HG02938 (cell line): Measurements from ENCODE around the gene SPAG9.

Experiments used
- ATAC-seq: cut with Tn5 transposase; IDR thresholded peaks from one replicate; pipeline ENCODE4 v1.9.1; 2021; ENCODE audit warnings: mild to moderate bottlenecking, moderate library complexity; ENCODE audit not compliant: unreplicated experiment

The SPAG9 gene

DNA sequence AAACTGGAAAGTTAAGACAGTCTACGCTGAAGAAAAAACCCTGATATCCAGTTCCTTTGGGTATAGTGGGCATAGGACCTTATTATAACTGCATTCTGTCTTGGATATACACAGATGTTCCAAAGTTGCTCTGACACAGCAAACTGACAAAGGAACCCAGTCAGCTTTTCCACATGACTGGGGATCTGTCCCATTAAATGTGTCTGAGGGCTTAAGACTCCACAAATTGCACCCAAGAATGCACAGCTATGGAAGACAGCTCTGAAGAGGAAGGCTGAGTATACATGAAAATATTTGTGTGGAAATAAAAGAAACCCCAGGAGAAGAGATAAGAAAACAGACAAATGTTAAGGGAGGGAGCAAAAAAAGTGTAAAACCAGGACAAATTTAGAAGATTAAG is 114.1 kb downstream of the SPAG9 start:
- no peak for ATAC-seq

- no peak for ATAC-seq
Observed at GRCh38 chr17:51005768-51006167, 114.9 kb downstream of the SPAG9 start.

GRCh38 chr17:51004249-51004648 is 116.4 kb downstream of the SPAG9 start:
- no peak for ATAC-seq

DNA sequence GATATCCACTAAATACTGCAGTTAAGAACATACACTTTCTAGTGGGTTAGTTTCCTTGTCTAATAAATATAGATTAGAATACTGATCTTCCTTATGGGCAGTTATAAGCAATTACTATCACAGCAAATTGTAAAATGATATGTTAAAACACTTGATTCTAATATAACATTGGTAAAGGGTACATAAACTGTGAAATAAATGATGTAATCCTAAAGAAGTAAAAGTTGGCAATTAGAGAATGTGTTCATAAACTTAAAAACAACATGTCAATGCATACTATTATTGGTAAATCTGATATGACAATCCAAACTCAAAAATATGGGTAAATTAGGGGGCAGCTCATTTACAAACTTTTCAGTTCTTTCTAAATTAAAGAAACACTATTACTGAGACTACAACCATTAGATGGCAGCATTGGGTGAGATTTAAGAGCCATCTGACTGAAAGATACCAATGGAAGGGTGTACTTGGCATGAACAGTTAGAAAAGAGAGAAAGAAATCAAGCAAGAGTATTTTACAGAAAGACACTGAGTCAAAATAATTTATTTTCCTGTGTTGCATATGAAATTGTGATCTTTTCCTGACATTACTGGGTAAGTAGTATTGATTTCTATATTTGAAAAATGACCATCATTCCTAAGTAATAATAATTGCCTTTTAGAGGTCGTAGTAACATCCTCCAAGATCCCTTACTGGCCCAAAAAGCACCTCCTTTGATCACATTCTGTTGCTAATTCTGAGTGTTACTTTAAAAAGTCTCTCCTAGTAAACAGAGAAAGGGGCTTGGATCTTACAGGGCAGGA is 119.6 kb downstream of the SPAG9 start:
- no peak for ATAC-seq

DNA sequence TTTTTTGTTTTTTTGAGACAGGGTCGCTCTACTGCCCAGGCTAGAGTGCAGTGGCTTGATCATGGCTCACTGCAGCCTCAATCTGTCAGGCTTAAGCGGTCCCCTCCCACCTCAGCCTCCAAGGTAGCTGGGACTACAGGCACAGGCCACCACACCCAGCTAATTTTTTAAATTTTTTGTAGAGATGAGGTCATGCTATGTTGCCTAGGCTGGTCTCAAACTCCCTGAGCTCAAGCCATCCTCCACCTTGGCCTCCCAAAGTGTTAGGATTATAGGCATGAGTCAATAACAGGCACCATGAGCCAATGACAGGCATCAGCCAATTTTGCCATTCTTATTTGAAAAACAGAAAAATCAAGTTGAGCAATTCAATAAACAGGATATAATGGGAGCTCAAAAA is 125.0 kb downstream of the SPAG9 start:
- ATAC-seq, result no peak

DNA sequence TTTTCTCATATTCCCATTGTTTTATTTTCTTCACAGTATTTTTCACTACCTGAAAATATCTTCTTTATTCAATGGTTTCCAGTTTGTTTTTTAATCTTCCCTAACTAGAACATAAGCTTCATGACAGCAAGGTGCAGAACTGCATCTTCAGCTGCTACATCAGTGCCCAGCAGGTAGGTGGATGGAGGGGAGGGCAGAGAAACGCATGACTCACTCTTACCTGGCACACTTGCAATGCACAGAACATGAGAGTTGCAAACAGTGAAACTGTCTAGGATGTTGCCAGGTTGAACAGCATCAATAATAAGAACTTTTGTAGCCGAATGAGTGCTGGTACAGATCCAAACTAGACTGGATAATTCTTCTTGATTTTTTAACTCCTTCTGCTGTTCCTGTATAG is 127.1 kb downstream of the SPAG9 start:
- no peak for ATAC-seq

DNA sequence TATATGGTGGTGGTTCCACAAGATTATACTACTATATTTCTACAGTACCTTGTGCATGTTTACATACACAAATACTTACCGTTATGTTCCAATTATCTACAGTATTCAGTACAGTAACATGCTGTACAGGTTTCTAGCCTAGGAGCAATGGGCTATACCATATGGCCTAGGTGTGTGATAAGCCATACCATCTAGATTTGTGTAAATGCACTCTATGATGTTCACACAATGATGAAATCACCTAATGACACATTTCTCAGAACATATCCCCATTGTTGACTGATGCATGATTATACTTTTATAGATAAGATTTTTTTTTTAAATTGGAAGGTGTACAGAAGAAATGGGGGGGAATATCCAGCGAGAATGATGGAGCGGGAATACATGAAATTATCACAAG is 131.5 kb downstream of the SPAG9 start:
- no peak for ATAC-seq

DNA sequence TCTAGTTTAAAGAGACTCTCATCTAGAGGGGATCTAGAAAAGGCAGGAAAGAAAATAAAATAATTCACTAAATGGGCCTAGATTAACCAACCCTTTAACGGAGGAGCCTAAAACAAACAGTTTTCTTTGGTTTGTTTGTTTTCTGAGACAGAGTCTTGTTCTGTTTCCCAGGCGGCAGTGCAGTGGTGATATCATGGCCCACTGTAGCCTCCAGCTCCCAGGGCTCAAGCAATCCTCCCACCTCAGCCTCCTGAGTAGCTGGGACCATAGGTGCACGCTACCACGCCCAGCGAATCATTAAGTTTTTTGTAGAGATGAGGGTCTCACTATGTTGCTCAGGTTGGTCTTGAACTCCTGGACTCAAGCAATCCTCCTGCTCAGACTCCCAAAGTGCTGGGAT is 132.2 kb downstream of the SPAG9 start:
- ATAC-seq, result no peak

GRCh38 chr17:50986989-50987660 is 133.5 kb downstream of the SPAG9 start:
- ATAC-seq, result no peak

DNA sequence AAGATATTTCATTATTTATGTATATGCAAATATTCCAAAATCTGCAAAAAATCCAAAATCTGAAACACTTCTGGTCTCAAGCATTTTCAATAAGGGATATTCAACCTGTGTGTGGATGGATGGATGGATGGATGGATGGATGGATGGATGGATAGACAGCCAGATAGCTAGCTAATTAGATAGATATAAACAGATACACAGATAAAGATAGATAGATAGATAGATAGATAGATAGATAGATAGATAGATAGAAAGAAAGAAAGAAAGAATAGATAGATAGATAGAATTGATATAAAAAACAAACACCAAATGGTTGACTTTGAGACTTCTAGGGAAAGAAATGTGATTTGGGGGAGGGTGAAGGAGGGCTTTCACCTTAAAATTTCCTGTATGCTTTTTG is 139.4 kb downstream of the SPAG9 start:
- ATAC-seq, result no peak

DNA sequence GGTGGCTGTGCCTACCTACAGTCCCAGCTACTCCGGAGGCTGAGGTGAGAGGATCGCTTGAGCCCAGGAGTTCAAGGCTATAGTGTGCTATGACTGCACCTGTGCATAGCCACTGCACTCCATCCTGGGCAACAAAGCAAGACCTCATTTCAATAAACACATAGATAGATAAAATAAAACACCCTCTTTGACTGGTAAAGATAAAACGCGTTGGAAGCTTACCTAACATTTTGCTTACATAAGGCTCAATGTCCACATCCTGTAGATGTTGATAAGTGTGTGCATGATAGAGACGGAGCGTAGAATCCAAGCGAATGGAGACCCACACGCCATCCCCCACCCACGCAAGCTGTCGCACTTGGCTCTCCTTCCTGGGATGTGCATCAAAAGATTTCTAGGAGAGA is 141.1 kb downstream of the SPAG9 start:
- no peak for ATAC-seq

GRCh38 chr17:50977487-50978159 is 143.0 kb downstream of the SPAG9 start:
- ATAC-seq, result no peak

GRCh38 chr17:50976951-50977472 is 143.7 kb downstream of the SPAG9 start:
- no peak for ATAC-seq

DNA sequence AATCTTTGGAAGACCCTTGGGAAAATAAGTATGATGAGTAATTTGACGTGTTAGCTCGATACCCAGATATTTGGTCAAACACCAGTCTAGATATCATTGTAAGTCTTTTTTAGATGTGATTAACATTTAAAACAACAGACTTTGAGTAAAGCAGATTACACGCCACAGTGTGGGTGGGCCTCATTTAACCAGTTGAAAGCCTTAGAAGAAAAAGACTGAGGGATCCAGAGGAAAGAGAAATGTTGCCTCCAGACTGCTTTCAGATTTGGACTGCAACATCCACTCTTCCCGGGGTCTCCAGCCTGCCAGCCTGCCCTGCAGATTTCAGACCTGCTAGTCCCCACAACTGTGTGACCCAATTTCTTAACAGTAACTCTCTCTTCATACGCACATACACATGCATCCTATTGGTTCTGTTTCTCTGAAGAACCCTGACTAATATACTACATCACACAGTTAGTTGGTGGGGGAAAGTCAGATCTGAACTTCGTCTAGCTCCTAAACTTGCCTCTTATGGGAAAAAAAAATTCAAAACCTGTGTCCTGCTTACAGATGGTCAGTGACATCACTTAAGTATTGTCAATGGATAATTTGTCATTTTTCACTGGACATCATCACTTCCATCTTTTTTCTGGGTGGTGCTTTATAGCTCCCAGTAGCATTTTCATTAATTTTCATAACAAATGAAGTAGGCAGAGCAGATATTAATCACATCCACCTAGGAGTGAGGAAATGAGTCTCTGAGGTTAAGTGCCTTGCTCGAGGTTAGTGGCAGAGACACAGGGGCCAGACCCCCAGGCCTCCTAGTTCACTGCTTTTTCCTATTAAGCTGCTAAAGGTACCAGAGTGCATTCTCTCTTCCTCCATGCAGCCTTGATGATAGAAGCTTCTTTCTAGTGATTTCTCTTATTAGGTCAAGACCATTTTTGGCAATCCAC is 146.8 kb downstream of the SPAG9 start:
- ATAC-seq, result no peak

DNA sequence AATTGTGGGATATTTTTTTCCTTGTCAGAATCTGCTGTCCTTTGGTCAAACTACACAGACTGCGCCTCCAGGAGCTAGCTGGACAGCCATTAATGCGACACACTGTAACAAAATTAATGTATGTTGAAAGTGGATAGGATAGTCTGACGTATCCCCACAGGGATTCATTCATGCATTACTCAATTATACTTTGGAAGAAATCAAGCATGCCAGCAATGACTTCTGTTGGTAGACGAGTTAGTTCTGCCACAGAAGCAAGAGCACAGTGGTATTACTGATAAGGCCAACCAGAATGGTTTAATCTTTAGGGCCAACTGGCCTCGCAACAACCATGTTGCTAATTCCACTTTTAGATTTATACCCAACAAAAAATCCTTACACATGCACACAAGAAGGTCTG is 148.1 kb downstream of the SPAG9 start:
- no peak for ATAC-seq

DNA sequence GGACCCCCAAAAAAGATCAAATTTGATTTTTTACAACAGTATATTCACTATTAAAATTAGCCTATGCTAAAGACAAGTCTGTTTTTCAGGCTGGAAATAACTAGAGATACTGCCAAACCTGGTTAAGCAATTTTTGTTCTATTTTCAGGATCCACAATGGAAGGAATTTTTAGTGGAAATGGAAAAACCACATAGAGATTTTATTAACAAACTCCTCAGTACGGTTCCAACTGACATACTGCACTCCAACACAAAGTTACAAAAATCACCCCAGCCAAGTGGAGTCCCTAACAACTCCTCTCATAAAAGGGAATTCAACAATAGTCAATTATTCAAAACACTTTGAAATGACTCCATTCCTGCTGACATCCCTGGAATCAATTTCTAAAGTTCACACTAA is 152.9 kb downstream of the SPAG9 start:
- no peak for ATAC-seq

DNA sequence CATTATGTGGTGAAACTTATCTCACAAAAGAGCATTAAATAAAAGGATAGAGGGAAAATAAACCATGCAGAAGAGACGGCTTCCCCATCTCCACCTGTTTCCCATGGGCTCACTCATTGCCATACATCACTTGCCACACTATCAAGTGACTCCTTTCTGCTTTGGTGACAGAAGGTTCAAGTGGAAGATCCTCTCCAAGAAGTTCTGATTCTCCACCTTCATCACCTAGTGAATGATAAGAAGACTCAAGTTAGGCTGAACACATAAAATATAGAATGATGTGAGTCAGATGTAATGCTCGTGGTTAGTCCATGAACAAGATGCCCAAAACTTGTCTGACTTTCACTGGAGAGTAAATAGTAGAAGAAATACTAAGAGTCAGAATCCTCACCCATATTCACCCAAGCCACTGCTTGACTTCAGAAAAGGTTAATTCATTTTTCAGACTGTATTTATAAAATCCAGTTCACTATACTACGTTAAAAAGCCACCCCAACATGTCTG is 154.5 kb downstream of the SPAG9 start:
- no peak for ATAC-seq

DNA sequence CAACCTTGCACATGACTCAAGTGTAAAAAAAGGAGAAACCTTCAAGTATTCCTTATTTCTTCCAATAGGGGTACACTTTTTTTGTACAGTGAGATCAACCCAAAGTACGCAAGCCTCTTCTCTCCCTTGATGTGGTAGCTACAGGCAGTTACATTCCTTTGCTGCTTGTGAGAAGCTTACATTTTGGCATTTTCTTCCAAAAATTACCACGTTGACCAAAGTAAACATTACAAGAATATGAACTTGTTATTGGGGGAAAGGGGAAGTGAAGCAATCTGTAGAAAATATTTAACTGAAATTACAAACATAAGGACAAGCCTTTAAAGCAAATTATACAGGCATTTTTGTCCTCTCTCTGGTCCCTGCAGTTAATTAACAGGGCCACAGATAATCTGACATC is 157.5 kb downstream of the SPAG9 start:
- ATAC-seq, result no peak

GRCh38 chr17:50961282-50962220 is 159.1 kb downstream of the SPAG9 start:
- ATAC-seq, result no peak
